GM23338 (cell line): Measurements from ENCODE around the gene RABGAP1L. TPM values are rescaled to one million over a fixed set of nuclear protein-coding genes. Genes with fewer than 3 reads are reported as not detected.

Experiments
- ATAC-seq: fragments of 200-7000 bp; cut with Tn5 transposase; 3 replicates; pipeline ENCODE4 v1.9.1; 2020
- DNase-seq: peaks from one replicate; pipeline ENCODE4 v3.0.0-alpha.2; 2015; ENCODE audit warnings: low spot score
- H2AFZ ChIP-seq: fragments of 200-600 bp; sonication (generic); 2 replicates; pipeline ENCODE4 v1.8.0; 2016; ENCODE audit warnings: antibody characterized with exemption, mild to moderate bottlenecking, moderate library complexity
- H3F3A ChIP-seq: fragments of 200-600 bp; sonication (generic); replicated peaks from 2 replicates; pipeline ENCODE4 v1.8.0; 2017; ENCODE audit warnings: antibody characterized with exemption, mixed run types, low read depth
- H3K27ac ChIP-seq: fragments of 200-600 bp; sonication (generic); 2 replicates; pipeline ENCODE4 v1.6.1; 2016; ENCODE audit warnings: low read depth
- H3K27me3 ChIP-seq: fragments of 200-600 bp; sonication (generic); 2 replicates; pipeline ENCODE4 v1.8.0; 2016; ENCODE audit warnings: mild to moderate bottlenecking, mixed run types, moderate library complexity; ENCODE audit not compliant: insufficient read depth
- H3K36me3 ChIP-seq: fragments of 200-600 bp; sonication (generic); 2 replicates; pipeline ENCODE4 v1.8.0; 2016; ENCODE audit warnings: mild to moderate bottlenecking; ENCODE audit not compliant: insufficient read depth
- H3K4me1 ChIP-seq: fragments of 200-600 bp; sonication (generic); 2 replicates; pipeline ENCODE4 v1.8.0; 2016; ENCODE audit warnings: mild to moderate bottlenecking, moderate library complexity; ENCODE audit not compliant: insufficient read depth
- H3K4me2 ChIP-seq: fragments of 200-600 bp; sonication (generic); 2 replicates; pipeline ENCODE4 v1.7.1; 2017; ENCODE audit warnings: mixed run types
- H3K4me3 ChIP-seq: fragments of 200-600 bp; sonication (generic); 2 replicates; pipeline ENCODE4 v1.6.1; 2016; ENCODE audit warnings: mixed run types
- H3K79me2 ChIP-seq: fragments of 200-600 bp; sonication (generic); replicated peaks from 2 replicates; pipeline ENCODE4 v1.8.0; 2017; ENCODE audit warnings: mild to moderate bottlenecking; ENCODE audit not compliant: insufficient read depth
- H3K9me2 ChIP-seq: fragments of 200-600 bp; sonication (generic); 2 replicates; pipeline ENCODE4 v1.8.0; 2017; ENCODE audit not compliant: insufficient read depth
- H4K20me1 ChIP-seq: fragments of 200-600 bp; sonication (generic); replicated peaks from 2 replicates; pipeline ENCODE4 v1.8.0; 2017; ENCODE audit warnings: mild to moderate bottlenecking; ENCODE audit not compliant: insufficient read depth
- H3K27ac Mint-ChIP-seq: 2 replicates; pipeline ENCODE4 v1.8.0; 2020; ENCODE audit warnings: inconsistent platforms, mild to moderate bottlenecking, moderate library complexity, mixed read lengths
- H3K27me3 Mint-ChIP-seq: 3 replicates; pipeline ENCODE4 v1.8.0; 2022; ENCODE audit warnings: low read depth, mild to moderate bottlenecking, moderate library complexity, mixed read lengths, inconsistent platforms; ENCODE audit not compliant: insufficient read depth, poor library complexity
- H3K36me3 Mint-ChIP-seq: 3 replicates; pipeline ENCODE4 v1.8.0; 2021; ENCODE audit warnings: low read depth, mild to moderate bottlenecking, inconsistent platforms, moderate library complexity, mixed read lengths
- H3K4me1 Mint-ChIP-seq: 3 replicates; pipeline ENCODE4 v1.8.0; 2020; ENCODE audit warnings: mild to moderate bottlenecking, inconsistent platforms, mixed read lengths
- H3K4me3 Mint-ChIP-seq: 3 replicates; pipeline ENCODE4 v1.8.0; 2021; ENCODE audit warnings: moderate library complexity, mild to moderate bottlenecking, inconsistent platforms, mixed read lengths
- H3K9me3 Mint-ChIP-seq: 3 replicates; pipeline ENCODE4 v1.8.0; 2020; ENCODE audit warnings: moderate library complexity, mild to moderate bottlenecking, inconsistent platforms, mixed read lengths
- EZH2phosphoT487 ChIP-seq: fragments of 200-600 bp; sonication (generic); IDR thresholded peaks from one replicate; pipeline ENCODE4 v1.8.1; 2018; ENCODE audit warnings: antibody characterized with exemption; ENCODE audit not compliant: unreplicated experiment
- JUNB ChIP-seq: IDR thresholded peaks from one replicate; pipeline ENCODE4 v1.6.1; 2016; ENCODE audit warnings: antibody characterized with exemption; ENCODE audit not compliant: unreplicated experiment
- POLR2AphosphoS5 ChIP-seq: IDR thresholded peaks from 2 replicates; pipeline ENCODE4 v1.6.1; 2016; ENCODE audit warnings: antibody characterized with exemption, low read depth
- polyA plus RNA-seq: library from polyadenylated mRNA; unstranded; fragments of >200 nt; fragmentation: Nextera tagmentation; extraction: Ambion mirVana; gene quantifications from 2 replicates; pipeline ENCODE4 v1.2.1, GENCODE V29; 2016
- total RNA-seq: library from RNA; depleted of rRNA; stranded (reverse); fragments of >200 nt; shearing (Covaris generic); gene quantifications from 2 replicates; pipeline ENCODE4 v1.2.3, GENCODE V29; 2014
- TF ChIP-seq, protein P1 (sequence below): fragments of 250-450 bp; sonication (Bioruptor Pico); IDR thresholded peaks from 2 replicates; pipeline ENCODE4 v1.5.0; 2020; ENCODE audit warnings: mild to moderate bottlenecking, moderate library complexity
- TF ChIP-seq, protein P2 (sequence below): IDR thresholded peaks from one replicate; pipeline ENCODE4 v1.6.1; 2018; ENCODE audit warnings: antibody characterized with exemption; ENCODE audit not compliant: unreplicated experiment

Gene RABGAP1L
- total and polyA plus RNA-seq, 2 experiments from 2014 or later: 83.2 to 136 TPM

DNA sequence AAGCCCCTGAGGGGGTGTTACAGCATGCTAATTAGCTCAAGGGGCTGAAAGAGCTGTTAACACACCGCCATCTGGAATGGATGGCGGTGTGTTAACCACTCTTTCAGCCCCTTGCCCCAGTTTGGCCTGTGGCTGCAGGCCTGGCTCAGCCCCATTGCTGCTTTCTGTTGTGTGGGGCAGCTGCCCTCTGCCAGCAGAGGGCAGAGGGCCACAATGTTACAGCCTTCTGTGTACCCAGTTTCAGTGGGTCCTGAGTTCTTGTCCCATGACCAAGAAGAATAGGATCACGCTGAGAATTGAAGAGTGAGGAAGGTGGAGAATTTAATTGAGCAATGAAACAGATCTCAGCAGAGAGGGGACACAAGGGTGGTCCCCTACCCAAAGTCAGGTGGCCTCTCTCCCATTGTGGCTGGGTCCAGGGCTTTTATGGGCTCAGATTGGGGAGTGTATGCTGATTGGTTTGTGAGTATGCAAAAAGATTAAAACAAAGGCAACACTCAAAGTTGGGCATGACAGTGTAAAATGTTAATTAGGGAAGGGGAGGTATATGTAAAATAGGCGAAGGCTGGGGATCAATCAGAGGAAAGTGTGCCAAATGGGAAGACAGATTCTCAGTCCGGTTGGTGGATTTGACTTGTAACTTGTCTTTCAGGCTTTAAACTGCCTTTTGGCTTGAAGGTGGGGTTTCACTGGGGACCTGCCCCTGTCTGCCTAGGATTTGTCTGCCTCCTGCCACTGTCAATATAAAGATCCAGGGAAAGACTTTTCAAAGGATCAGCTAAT, 142.2 kb downstream of the RABGAP1L start (continued):
- TF ChIP-seq, protein P1, sequence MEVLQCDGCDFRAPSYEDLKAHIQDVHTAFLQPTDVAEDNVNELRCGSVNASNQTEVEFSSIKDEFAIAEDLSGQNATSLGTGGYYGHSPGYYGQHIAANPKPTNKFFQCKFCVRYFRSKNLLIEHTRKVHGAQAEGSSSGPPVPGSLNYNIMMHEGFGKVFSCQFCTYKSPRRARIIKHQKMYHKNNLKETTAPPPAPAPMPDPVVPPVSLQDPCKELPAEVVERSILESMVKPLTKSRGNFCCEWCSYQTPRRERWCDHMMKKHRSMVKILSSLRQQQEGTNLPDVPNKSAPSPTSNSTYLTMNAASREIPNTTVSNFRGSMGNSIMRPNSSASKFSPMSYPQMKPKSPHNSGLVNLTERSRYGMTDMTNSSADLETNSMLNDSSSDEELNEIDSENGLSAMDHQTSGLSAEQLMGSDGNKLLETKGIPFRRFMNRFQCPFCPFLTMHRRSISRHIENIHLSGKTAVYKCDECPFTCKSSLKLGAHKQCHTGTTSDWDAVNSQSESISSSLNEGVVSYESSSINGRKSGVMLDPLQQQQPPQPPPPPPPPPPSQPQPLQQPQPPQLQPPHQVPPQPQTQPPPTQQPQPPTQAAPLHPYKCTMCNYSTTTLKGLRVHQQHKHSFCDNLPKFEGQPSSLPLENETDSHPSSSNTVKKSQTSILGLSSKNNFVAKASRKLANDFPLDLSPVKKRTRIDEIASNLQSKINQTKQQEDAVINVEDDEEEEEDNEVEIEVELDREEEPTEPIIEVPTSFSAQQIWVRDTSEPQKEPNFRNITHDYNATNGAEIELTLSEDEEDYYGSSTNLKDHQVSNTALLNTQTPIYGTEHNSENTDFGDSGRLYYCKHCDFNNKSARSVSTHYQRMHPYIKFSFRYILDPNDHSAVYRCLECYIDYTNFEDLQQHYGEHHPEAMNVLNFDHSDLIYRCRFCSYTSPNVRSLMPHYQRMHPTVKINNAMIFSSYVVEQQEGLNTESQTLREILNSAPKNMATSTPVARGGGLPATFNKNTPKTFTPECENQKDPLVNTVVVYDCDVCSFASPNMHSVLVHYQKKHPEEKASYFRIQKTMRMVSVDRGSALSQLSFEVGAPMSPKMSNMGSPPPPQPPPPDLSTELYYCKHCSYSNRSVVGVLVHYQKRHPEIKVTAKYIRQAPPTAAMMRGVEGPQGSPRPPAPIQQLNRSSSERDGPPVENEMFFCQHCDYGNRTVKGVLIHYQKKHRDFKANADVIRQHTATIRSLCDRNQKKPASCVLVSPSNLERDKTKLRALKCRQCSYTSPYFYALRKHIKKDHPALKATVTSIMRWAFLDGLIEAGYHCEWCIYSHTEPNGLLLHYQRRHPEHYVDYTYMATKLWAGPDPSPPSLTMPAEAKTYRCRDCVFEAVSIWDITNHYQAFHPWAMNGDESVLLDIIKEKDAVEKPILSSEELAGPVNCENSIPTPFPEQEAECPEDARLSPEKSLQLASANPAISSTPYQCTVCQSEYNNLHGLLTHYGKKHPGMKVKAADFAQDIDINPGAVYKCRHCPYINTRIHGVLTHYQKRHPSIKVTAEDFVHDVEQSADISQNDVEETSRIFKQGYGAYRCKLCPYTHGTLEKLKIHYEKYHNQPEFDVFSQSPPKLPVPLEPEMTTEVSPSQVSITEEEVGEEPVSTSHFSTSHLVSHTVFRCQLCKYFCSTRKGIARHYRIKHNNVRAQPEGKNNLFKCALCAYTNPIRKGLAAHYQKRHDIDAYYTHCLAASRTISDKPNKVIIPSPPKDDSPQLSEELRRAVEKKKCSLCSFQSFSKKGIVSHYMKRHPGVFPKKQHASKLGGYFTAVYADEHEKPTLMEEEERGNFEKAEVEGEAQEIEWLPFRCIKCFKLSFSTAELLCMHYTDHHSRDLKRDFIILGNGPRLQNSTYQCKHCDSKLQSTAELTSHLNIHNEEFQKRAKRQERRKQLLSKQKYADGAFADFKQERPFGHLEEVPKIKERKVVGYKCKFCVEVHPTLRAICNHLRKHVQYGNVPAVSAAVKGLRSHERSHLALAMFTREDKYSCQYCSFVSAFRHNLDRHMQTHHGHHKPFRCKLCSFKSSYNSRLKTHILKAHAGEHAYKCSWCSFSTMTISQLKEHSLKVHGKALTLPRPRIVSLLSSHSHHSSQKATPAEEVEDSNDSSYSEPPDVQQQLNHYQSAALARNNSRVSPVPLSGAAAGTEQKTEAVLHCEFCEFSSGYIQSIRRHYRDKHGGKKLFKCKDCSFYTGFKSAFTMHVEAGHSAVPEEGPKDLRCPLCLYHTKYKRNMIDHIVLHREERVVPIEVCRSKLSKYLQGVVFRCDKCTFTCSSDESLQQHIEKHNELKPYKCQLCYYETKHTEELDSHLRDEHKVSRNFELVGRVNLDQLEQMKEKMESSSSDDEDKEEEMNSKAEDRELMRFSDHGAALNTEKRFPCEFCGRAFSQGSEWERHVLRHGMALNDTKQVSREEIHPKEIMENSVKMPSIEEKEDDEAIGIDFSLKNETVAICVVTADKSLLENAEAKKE (CRISPR knock-in tag): no peak
- TF ChIP-seq EZH2phosphoT487 (no peak), JUNB (no peak), POLR2AphosphoS5 (no peak)

DNA sequence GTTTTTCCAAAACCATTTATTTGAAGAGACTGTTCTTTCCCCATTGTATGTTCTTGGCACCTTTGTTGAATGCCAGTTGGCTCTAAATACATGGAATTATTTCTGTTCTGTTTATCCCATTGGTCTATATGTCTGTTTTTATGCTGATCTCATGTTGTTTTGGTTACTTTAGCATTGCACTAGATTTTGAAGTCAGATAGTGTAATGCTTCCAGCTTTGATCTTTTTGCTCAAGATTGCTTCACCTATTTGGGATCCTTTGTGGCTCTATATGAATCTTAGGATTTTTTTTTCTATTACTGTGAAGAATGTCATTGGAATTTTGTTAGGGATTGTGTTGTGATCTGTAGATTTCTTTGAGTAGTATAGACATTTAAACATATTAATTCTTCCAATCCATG, 149.3 kb downstream of the RABGAP1L start:
- H3K36me3 Mint-ChIP-seq: peaks cover 22% of the 10 kb centered on the region; the same call in 2 of the 3 replicates
- no peak for ATAC-seq
- no peaks in the 10 kb centered on the region for H3K27me3 Mint-ChIP-seq
- H3K79me2 ChIP-seq: no peaks in the 10 kb centered on the region
- H2AFZ ChIP-seq: no peak overlapping the region
- H3K27me3 ChIP-seq: no peaks in the 10 kb centered on the region
- H3K27ac ChIP-seq: no peak overlapping the region
- H3K4me2 ChIP-seq: no peak overlapping the region
- no peaks in the 10 kb centered on the region for H4K20me1 ChIP-seq
- H3F3A ChIP-seq: no peaks in the 10 kb centered on the region
- H3K36me3 ChIP-seq: no peaks in the 10 kb centered on the region; the same call in 1 of the 2 replicates
- no peaks in the 10 kb centered on the region for H3K9me2 ChIP-seq
- H3K4me1 Mint-ChIP-seq: no peaks in the 10 kb centered on the region
- H3K4me3 ChIP-seq: no peak overlapping the region
- H3K27ac Mint-ChIP-seq: no peak overlapping the region
- no peak for DNase-seq
- no peaks in the 10 kb centered on the region for H3K4me1 ChIP-seq
- H3K4me3 Mint-ChIP-seq: no peak overlapping the region
- H3K9me3 Mint-ChIP-seq: peaks cover 22% of the 10 kb centered on the region
- TF ChIP-seq, protein P2, sequence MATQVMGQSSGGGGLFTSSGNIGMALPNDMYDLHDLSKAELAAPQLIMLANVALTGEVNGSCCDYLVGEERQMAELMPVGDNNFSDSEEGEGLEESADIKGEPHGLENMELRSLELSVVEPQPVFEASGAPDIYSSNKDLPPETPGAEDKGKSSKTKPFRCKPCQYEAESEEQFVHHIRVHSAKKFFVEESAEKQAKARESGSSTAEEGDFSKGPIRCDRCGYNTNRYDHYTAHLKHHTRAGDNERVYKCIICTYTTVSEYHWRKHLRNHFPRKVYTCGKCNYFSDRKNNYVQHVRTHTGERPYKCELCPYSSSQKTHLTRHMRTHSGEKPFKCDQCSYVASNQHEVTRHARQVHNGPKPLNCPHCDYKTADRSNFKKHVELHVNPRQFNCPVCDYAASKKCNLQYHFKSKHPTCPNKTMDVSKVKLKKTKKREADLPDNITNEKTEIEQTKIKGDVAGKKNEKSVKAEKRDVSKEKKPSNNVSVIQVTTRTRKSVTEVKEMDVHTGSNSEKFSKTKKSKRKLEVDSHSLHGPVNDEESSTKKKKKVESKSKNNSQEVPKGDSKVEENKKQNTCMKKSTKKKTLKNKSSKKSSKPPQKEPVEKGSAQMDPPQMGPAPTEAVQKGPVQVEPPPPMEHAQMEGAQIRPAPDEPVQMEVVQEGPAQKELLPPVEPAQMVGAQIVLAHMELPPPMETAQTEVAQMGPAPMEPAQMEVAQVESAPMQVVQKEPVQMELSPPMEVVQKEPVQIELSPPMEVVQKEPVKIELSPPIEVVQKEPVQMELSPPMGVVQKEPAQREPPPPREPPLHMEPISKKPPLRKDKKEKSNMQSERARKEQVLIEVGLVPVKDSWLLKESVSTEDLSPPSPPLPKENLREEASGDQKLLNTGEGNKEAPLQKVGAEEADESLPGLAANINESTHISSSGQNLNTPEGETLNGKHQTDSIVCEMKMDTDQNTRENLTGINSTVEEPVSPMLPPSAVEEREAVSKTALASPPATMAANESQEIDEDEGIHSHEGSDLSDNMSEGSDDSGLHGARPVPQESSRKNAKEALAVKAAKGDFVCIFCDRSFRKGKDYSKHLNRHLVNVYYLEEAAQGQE: no peak
- TF ChIP-seq, protein P1 (CRISPR knock-in tag): no peak
